BE2C (cell line): ENCODE measurements around the gene MGAT5.

Source experiments
- DNase-seq: peaks from one replicate; pipeline ENCODE4 v3.0.0-alpha.2; 2020
- H3K27me3 ChIP-seq: fragments of 250-450 bp; sonication (Bioruptor Pico); 2 replicates; pipeline ENCODE4 v1.5.1; 2020; ENCODE audit warnings: mild to moderate bottlenecking
- H3K36me3 ChIP-seq: fragments of 250-450 bp; sonication (Bioruptor Pico); 2 replicates; pipeline ENCODE4 v1.5.1; 2020; ENCODE audit warnings: mild to moderate bottlenecking
- H3K4me1 ChIP-seq: fragments of 250-450 bp; sonication (Bioruptor Pico); 2 replicates; pipeline ENCODE4 v1.5.1; 2020
- H3K4me3 ChIP-seq: 2 replicates; pipeline ENCODE4 v1.5.1; 2011; ENCODE audit warnings: low read depth, low read length
- H3K9me3 ChIP-seq: fragments of 250-450 bp; sonication (Bioruptor Pico); 2 replicates; pipeline ENCODE4 v1.5.1; 2020
- CTCF ChIP-seq: IDR thresholded peaks from 2 replicates; pipeline ENCODE4 v1.5.1; 2012; ENCODE audit warnings: mild to moderate bottlenecking, low read depth, low read length

MGAT5 gene

GRCh38 chr2:134228493-134228903 lies 25.4 kb upstream of the MGAT5 start:
- no peaks in the 10 kb centered on the region for H3K36me3 ChIP-seq
- no peaks in the 10 kb centered on the region for H3K27me3 ChIP-seq
- DNase-seq: peak; percentile 18
- TF ChIP-seq CTCF: peak; percentile 63
- no peak overlapping the region for H3K4me3 ChIP-seq
- peaks cover under 1% of the 10 kb centered on the region; the same call in 1 of the 2 replicates for H3K4me1 ChIP-seq
- no peaks in the 10 kb centered on the region for H3K9me3 ChIP-seq

GRCh38 chr2:134229540-134229939 lies 24.3 kb upstream of the MGAT5 start:
- TF ChIP-seq CTCF: no peak
- Histone ChIP-seq H3K27me3 (no peaks in the 10 kb centered on the region), H3K4me1 (peaks cover 7% of the 10 kb centered on the region), H3K9me3 (no peaks in the 10 kb centered on the region), H3K4me3 (no peak overlapping the region), H3K36me3 (no peaks in the 10 kb centered on the region)
- DNase-seq: no peak

DNA sequence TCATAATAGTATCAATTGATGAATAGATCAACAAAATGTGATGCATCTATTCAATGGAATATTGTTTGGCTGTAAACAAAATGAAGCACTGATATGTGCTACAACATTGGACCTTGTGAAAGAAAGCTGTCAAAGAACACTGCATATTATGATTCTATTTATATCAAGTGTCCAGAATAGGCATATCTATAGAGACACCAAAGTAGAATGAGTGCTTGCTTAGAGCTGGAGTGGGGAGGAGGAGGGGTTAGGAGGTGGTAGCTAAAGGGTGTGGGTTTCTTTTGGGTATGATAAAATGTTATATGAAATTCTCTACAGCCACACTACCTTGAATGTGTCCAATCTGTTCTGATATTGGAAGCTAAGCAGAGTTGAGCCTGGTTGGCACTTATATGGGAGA lies 23.0 kb upstream of the MGAT5 start:
- peaks cover 7% of the 10 kb centered on the region for H3K4me1 ChIP-seq
- DNase-seq: no peak
- no peaks in the 10 kb centered on the region for H3K36me3 ChIP-seq

DNA sequence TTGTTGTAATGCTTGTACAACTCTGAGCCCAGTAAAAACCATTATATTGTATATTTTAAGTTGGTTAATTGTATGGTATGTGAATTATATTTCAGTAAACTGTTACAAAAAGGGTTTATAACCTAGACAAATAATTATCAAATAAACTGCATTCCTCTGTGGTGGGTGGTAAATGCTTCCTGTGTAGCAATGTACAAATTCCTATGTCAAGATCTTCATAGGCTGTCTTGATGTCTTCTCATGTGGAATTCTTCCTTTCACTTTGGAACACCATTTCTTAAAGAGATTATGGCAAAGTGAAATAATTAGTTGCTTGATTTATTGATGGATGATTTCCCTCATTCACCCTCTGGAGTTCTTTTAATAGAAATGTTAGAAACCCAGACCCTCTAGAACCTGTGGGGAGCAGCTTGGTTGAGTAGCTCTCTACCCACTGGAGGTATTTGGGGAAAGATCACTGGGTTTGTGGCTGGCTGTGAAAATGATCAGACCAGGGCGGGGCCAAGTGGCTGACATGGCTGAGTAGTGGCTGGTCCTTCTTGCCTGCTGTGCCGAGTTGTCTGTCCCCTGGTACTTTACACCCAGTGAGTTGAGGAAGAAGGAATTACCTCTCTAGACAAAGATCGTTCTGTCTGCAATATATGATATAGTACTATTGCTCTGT lies 22.4 kb upstream of the MGAT5 start:
- no peak for TF ChIP-seq CTCF
- Histone ChIP-seq H3K4me1 (peaks cover 7% of the 10 kb centered on the region), H3K9me3 (no peaks in the 10 kb centered on the region), H3K4me3 (no peak overlapping the region), H3K36me3 (no peaks in the 10 kb centered on the region), H3K27me3 (no peaks in the 10 kb centered on the region)
- no peak for DNase-seq

More for the DNA sequence above, 23.0 kb upstream of the MGAT5 start:
- no peak for TF ChIP-seq CTCF
- Histone ChIP-seq H3K4me3 (no peak overlapping the region), H3K9me3 (no peaks in the 10 kb centered on the region), H3K27me3 (no peaks in the 10 kb centered on the region)

GRCh38 chr2:134231965-134232340 lies 21.9 kb upstream of the MGAT5 start:
- Histone ChIP-seq H3K9me3 (no peaks in the 10 kb centered on the region), H3K4me3 (no peak overlapping the region), H3K36me3 (no peaks in the 10 kb centered on the region), H3K27me3 (no peaks in the 10 kb centered on the region), H3K4me1 (peaks cover 7% of the 10 kb centered on the region)
- no peak for DNase-seq
- TF ChIP-seq CTCF: no peak

- TF ChIP-seq CTCF: no peak
Measured at GRCh38 chr2:134232461-134232860, 21.4 kb upstream of the MGAT5 start.

More at GRCh38 chr2:134232461-134232860, 21.4 kb upstream of the MGAT5 start:
- Histone ChIP-seq H3K4me3 (no peak overlapping the region), H3K9me3 (no peaks in the 10 kb centered on the region), H3K27me3 (no peaks in the 10 kb centered on the region), H3K36me3 (no peaks in the 10 kb centered on the region), H3K4me1 (peaks cover 7% of the 10 kb centered on the region)
- no peak for DNase-seq
